WTC11 (cell line): ENCODE results near the gene ZDHHC7. TPM values are rescaled to one million over a fixed set of nuclear protein-coding genes. Genes with fewer than 3 reads are reported as not detected.

ENCODE experiments used
- ATAC-seq: fragments of 200-7000 bp; cut with Tn5 transposase; 2 replicates; pipeline ENCODE4 v1.10.0; 2021; ENCODE audit warnings: mild to moderate bottlenecking, moderate library complexity
- CTCF ChIA-PET: fragments of 300-600 bp; sonication (Branson Sonifier 250); formaldehyde crosslinking; loops from one replicate; lab custom pipeline; 2021; ENCODE audit warnings: antibody characterized with exemption; lab: Charles Lee
- POLR2A ChIA-PET: fragments of 350-600 bp; sonication (Branson Sonifier 250); formaldehyde crosslinking; loops from one replicate; lab custom pipeline; 2021; ENCODE audit warnings: antibody characterized with exemption; lab: Charles Lee
- DNase-seq: peaks from one replicate; pipeline ENCODE4 v3.0.0; 2021; ENCODE audit warnings: low spot score
- H3K27ac Mint-ChIP-seq: 2 replicates; pipeline ENCODE4 v1.8.0; 2021; ENCODE audit warnings: mixed read lengths
- H3K27me3 Mint-ChIP-seq: 2 replicates; pipeline ENCODE4 v1.8.0; 2021; ENCODE audit warnings: low read depth, mild to moderate bottlenecking, moderate library complexity, mixed read lengths
- H3K36me3 Mint-ChIP-seq: 2 replicates; pipeline ENCODE4 v1.8.0; 2021; ENCODE audit warnings: mixed read lengths
- H3K4me1 Mint-ChIP-seq: 2 replicates; pipeline ENCODE4 v1.8.0; 2022; ENCODE audit warnings: mixed read lengths
- H3K4me3 Mint-ChIP-seq: 2 replicates; pipeline ENCODE4 v1.8.0; 2021; ENCODE audit warnings: mild to moderate bottlenecking, moderate library complexity, mixed read lengths
- H3K9me3 Mint-ChIP-seq: 2 replicates; pipeline ENCODE4 v1.8.0; 2021; ENCODE audit warnings: mixed read lengths
- CTCF ChIP-seq: fragments of 200-600 bp; IDR thresholded peaks from 2 replicates; pipeline ENCODE4 v1.8.0; 2022; ENCODE audit warnings: antibody characterized with exemption
- E2F1 ChIP-seq: sonication (generic); formaldehyde crosslinking; IDR thresholded peaks from 2 replicates; pipeline ENCODE4 v1.8.0; 2022; ENCODE audit warnings: mild to moderate bottlenecking, missing genetic modification reagents
- E2F5 ChIP-seq: sonication (generic); formaldehyde crosslinking; IDR thresholded peaks from 2 replicates; pipeline ENCODE4 v1.8.1; 2022; ENCODE audit warnings: mild to moderate bottlenecking, moderate library complexity, missing genetic modification reagents
- ERG ChIP-seq: fragments of 250-450 bp; sonication (Bioruptor Pico); IDR thresholded peaks from 2 replicates; pipeline ENCODE4 v1.8.0; 2021; ENCODE audit warnings: mild to moderate bottlenecking
- FOXK1 ChIP-seq: sonication (generic); formaldehyde crosslinking; IDR thresholded peaks from 2 replicates; pipeline ENCODE4 v1.8.0; 2022; ENCODE audit warnings: mild to moderate bottlenecking, moderate library complexity, missing genetic modification reagents
- GABPB1 ChIP-seq: sonication (generic); formaldehyde crosslinking; IDR thresholded peaks from 2 replicates; pipeline ENCODE4 v1.8.1; 2023; ENCODE audit warnings: mild to moderate bottlenecking, missing genetic modification reagents
- HMGXB4 ChIP-seq: sonication (generic); formaldehyde crosslinking; IDR thresholded peaks from 2 replicates; pipeline ENCODE4 v1.8.1; 2023; ENCODE audit warnings: mild to moderate bottlenecking, moderate library complexity, missing genetic modification reagents
- MXD4 ChIP-seq: fragments of 250-450 bp; sonication (Bioruptor Pico); IDR thresholded peaks from 2 replicates; pipeline ENCODE4 v1.8.0; 2021; ENCODE audit warnings: mild to moderate bottlenecking, moderate library complexity, borderline replicate concordance
- NR2C2 ChIP-seq: sonication (generic); formaldehyde crosslinking; IDR thresholded peaks from 2 replicates; pipeline ENCODE4 v1.8.0; 2022; ENCODE audit warnings: mild to moderate bottlenecking, missing genetic modification reagents
- SOX15 ChIP-seq: fragments of 250-450 bp; sonication (Bioruptor Pico); IDR thresholded peaks from 2 replicates; pipeline ENCODE4 v1.9.0; 2021; ENCODE audit warnings: mild to moderate bottlenecking
- TEAD4 ChIP-seq: sonication (generic); formaldehyde crosslinking; IDR thresholded peaks from 2 replicates; pipeline ENCODE4 v1.8.0; 2022; ENCODE audit warnings: mild to moderate bottlenecking, missing genetic modification reagents
- USF2 ChIP-seq: sonication (generic); formaldehyde crosslinking; IDR thresholded peaks from 2 replicates; pipeline ENCODE4 v1.8.1; 2023; ENCODE audit warnings: mild to moderate bottlenecking, missing genetic modification reagents, moderate library complexity
- ZMAT4 ChIP-seq: fragments of 250-450 bp; sonication (Bioruptor Pico); IDR thresholded peaks from 2 replicates; pipeline ENCODE4 v1.9.0; 2021; ENCODE audit warnings: mild to moderate bottlenecking
- ZNF416 ChIP-seq: fragments of 250-450 bp; sonication (Bioruptor Pico); IDR thresholded peaks from 2 replicates; pipeline ENCODE4 v1.9.0; 2021; ENCODE audit warnings: mild to moderate bottlenecking, inconsistent platforms
- total RNA-seq: library from RNA; stranded (reverse); gene quantifications from 3 replicates; pipeline ENCODE4 v1.2.3, GENCODE V29; 2021

ZDHHC7 gene
- total RNA-seq, 1 experiment from 2014 or later = 38.7 TPM

- no peak for TF ChIP-seq USF2
- TF ChIP-seq CTCF = no peak
- TF ChIP-seq ERG (CRISPR knock-in tag) = no peak
Measured at GRCh38 chr16:85048921-85049562, 37.7 kb upstream of the ZDHHC7 start (continued).

- H3K4me1 Mint-ChIP-seq = 0 out of 2 replicates have a peak, but pooled peaks cover 5% of the 10 kb centered on the region
- ChIA-PET CTCF (no interaction called here), POLR2A (no interaction called here)
- no peak overlapping the region for H3K27ac Mint-ChIP-seq
- TF ChIP-seq MXD4 (CRISPR knock-in tag) (no peak), E2F5 (CRISPR knock-in tag) (no peak), SOX15 (CRISPR knock-in tag) (no peak), NR2C2 (CRISPR knock-in tag) (no peak), CTCF (no peak), HMGXB4 (CRISPR knock-in tag) (no peak), FOXK1 (CRISPR knock-in tag) (no peak)
- no peaks in the 10 kb centered on the region for H3K27me3 Mint-ChIP-seq
- H3K36me3 Mint-ChIP-seq = no peaks in the 10 kb centered on the region
- DNase-seq (no peak), ATAC-seq (no peak)
- H3K9me3 Mint-ChIP-seq = no peaks in the 10 kb centered on the region
- no peak overlapping the region for H3K4me3 Mint-ChIP-seq
Measured at GRCh38 chr16:85047867-85048455, 36.6 kb upstream of the ZDHHC7 start.

- no peaks in the 10 kb centered on the region for H3K36me3 Mint-ChIP-seq
- H3K27ac Mint-ChIP-seq = no peak overlapping the region
- no peak for DNase-seq
- TF ChIP-seq TEAD4 (CRISPR knock-in tag) (no peak), ZNF416 (CRISPR knock-in tag) (no peak), GABPB1 (CRISPR knock-in tag) (0 out of 2 replicates have a peak, but pooled peaks have one; percentile 21), E2F1 (no peak), USF2 (no peak), ZMAT4 (CRISPR knock-in tag) (no peak)
- no peak overlapping the region for H3K4me3 Mint-ChIP-seq
- 0 out of 2 replicates have a peak, but pooled peaks cover 5% of the 10 kb centered on the region for H3K4me1 Mint-ChIP-seq
- no peaks in the 10 kb centered on the region for H3K27me3 Mint-ChIP-seq
- ChIA-PET CTCF (interaction anchor here (0.9 to 1.4 kb wide), 3 partner anchors 9 to 40 kb away, joined by 3 to 8 read pairs (median 7); no protein-coding TSS in a partner anchor), POLR2A (no interaction called here)
- peak; percentile 47; the same call in 1 of the 2 replicates for ATAC-seq
- H3K9me3 Mint-ChIP-seq = no peaks in the 10 kb centered on the region
Measured at GRCh38 chr16:85046931-85047866, 35.9 kb upstream of the ZDHHC7 start.
